Neural cell (in vitro differentiated cells): ENCODE results near the gene MAN1B1.

Source experiments
- EZH2 ChIP-seq: fragments of 200-600, 300-800 bp; shearing (Covaris generic), sonication (generic); IDR thresholded peaks from 2 replicates; pipeline ENCODE4 v1.6.1; 2014; ENCODE audit warnings: antibody characterized with exemption, low read length, borderline replicate concordance, mild to moderate bottlenecking; ENCODE audit not compliant: insufficient read depth, poor library complexity, severe bottlenecking
- POLR2AphosphoS5 ChIP-seq: IDR thresholded peaks from 2 replicates; pipeline ENCODE4 v1.6.1; 2012
- RAD21 ChIP-seq: fragments of 450-650 bp; conservative IDR thresholded peaks from 2 replicates; pipeline ENCODE4 v1.6.1; 2014; ENCODE audit warnings: antibody characterized with exemption, mild to moderate bottlenecking, moderate library complexity
- SMC3 ChIP-seq: fragments of 450-650 bp; conservative IDR thresholded peaks from 2 replicates; pipeline ENCODE4 v1.6.1; 2014; ENCODE audit warnings: antibody characterized with exemption, mild to moderate bottlenecking, moderate library complexity; ENCODE audit not compliant: poor library complexity
- TF ChIP-seq, protein P1 (sequence below): fragments of 450-650 bp; IDR thresholded peaks from 2 replicates; pipeline ENCODE4 v1.5.1; 2014; ENCODE audit warnings: antibody characterized with exemption, mild to moderate bottlenecking, moderate library complexity; ENCODE audit not compliant: poor library complexity, severe bottlenecking
- TF ChIP-seq, protein P2 (sequence below): IDR thresholded peaks from 2 replicates; pipeline ENCODE4 v1.6.1; 2012; ENCODE audit warnings: borderline replicate concordance

DNA sequence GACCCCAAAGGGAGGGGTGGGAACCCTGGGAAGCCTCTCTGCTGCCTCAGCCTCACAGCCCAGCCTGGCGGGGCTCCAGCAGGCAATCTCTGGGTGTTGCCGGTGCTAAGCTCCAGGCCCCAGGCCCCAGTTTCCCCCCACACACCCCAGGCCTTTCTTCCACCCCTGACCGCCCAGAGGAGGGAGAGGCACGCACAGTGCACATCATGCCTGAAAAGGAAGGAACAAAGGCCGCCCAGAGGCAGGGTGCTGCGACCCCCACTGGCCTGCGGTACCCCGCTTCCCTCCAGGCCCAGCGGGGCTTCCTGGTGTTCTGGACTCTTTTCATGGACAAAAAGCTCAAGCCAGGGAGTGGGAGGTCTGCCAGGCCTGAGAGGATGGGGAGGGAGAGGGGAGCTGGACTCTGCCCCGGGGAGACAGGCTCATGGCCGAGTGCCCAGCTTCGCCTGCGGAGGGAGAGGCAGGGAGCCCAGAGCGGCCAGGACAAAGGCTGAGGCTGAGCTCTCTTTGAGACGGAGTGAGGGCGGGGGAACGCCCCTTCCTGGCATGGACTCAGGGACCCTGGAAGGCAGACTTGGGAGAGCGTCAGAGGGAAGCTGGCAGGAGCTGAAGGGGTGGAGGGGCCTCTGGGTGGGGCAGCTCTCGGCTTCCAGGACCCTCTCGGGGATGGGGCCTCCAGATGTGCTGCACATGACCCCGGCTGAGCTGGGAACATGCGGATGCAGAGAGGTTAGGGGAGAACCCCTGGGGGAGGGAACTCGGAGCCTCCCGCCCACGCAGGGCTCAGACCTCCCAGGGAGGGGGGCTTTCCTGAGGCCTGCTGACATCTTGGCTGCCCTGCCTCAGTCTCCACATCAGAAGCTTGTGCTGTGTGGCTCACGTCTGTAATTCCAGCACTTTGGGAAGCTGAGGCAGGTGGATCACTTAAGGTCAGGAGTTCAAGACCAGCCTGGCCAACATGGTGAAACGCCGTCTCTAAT is 31.1 kb upstream of the MAN1B1 start:
- TF ChIP-seq POLR2AphosphoS5 (no peak), RAD21 (no peak), EZH2 (no peak), SMC3 (no peak)
- TF ChIP-seq, protein P1, sequence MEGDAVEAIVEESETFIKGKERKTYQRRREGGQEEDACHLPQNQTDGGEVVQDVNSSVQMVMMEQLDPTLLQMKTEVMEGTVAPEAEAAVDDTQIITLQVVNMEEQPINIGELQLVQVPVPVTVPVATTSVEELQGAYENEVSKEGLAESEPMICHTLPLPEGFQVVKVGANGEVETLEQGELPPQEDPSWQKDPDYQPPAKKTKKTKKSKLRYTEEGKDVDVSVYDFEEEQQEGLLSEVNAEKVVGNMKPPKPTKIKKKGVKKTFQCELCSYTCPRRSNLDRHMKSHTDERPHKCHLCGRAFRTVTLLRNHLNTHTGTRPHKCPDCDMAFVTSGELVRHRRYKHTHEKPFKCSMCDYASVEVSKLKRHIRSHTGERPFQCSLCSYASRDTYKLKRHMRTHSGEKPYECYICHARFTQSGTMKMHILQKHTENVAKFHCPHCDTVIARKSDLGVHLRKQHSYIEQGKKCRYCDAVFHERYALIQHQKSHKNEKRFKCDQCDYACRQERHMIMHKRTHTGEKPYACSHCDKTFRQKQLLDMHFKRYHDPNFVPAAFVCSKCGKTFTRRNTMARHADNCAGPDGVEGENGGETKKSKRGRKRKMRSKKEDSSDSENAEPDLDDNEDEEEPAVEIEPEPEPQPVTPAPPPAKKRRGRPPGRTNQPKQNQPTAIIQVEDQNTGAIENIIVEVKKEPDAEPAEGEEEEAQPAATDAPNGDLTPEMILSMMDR, result no peak
- TF ChIP-seq, protein P2, sequence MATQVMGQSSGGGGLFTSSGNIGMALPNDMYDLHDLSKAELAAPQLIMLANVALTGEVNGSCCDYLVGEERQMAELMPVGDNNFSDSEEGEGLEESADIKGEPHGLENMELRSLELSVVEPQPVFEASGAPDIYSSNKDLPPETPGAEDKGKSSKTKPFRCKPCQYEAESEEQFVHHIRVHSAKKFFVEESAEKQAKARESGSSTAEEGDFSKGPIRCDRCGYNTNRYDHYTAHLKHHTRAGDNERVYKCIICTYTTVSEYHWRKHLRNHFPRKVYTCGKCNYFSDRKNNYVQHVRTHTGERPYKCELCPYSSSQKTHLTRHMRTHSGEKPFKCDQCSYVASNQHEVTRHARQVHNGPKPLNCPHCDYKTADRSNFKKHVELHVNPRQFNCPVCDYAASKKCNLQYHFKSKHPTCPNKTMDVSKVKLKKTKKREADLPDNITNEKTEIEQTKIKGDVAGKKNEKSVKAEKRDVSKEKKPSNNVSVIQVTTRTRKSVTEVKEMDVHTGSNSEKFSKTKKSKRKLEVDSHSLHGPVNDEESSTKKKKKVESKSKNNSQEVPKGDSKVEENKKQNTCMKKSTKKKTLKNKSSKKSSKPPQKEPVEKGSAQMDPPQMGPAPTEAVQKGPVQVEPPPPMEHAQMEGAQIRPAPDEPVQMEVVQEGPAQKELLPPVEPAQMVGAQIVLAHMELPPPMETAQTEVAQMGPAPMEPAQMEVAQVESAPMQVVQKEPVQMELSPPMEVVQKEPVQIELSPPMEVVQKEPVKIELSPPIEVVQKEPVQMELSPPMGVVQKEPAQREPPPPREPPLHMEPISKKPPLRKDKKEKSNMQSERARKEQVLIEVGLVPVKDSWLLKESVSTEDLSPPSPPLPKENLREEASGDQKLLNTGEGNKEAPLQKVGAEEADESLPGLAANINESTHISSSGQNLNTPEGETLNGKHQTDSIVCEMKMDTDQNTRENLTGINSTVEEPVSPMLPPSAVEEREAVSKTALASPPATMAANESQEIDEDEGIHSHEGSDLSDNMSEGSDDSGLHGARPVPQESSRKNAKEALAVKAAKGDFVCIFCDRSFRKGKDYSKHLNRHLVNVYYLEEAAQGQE, result no peak
